ENCODE measurements around the gene MED26. TPM values are rescaled to one million over a fixed set of nuclear protein-coding genes. Genes with fewer than 3 reads are reported as not detected.

MED26 gene
- total and polyA plus RNA-seq, 2 of the 8 experiments (the other 6 are each of a cell fraction or from before 2014, with no cell fraction given), result 5.3 to 10.7 TPM

DNA sequence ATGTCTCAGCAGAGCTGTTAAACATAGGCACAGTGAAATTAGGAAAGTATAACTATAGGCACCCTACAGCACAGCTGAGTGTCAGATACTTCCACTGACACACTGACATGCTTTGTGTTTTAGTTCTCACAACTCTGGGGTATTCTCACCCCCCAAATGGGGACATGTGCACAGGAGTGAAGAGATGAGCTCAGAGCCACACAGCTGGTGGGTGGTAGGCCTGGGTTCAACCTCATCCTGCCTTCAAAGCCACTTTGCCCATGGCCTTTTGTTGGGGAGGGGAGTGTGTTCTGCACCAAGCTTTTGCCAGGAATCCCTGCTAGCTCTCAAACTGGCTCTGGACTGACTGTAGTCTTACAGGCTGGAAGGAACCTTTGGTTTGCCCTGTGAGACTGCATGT is 54.1 kb downstream of the MED26 start (continued):
- no peak for TF ChIP-seq RFX5 (IDR thresholded peaks at IDR 0.05; ENCODE audit: borderline replicate concordance, low read depth, low read length)

Data from H1 (cell line).